Measurements from ENCODE around the gene RUFY2.

GRCh38 chr10:68334672-68335467 is 72.2 kb downstream of the RUFY2 start:
- TF ChIP-seq CTCF (IDR thresholded peaks at IDR 0.05; ENCODE audit: extremely low read depth in 1 of 2, insufficient read depth in 1 of 2, low read depth in 1 of 2, low read length in 2 of 2): no peak
- no peak for TF ChIP-seq POLR2AphosphoS5 (IDR thresholded peaks at IDR 0.05; ENCODE audit: insufficient read depth, low read depth, low read length)
- TF ChIP-seq MYC (IDR thresholded peaks at IDR 0.05; ENCODE audit: low read depth, low read length): no peak
- no peak for TF ChIP-seq MAX (IDR thresholded peaks at IDR 0.05; ENCODE audit: insufficient read depth, insufficient read length)
- TF ChIP-seq EZH2 (IDR thresholded peaks at IDR 0.05; ENCODE audit: borderline replicate concordance, low read depth, low read length, severe bottlenecking): no peak
- no peak for TF ChIP-seq POLR2A (IDR thresholded peaks at IDR 0.05; ENCODE audit: low read depth, low read length)
- no peak for TF ChIP-seq FOS (IDR thresholded peaks at IDR 0.05; ENCODE audit: borderline replicate concordance, insufficient read depth, low read length)
- no peak for TF ChIP-seq JUN (IDR thresholded peaks at IDR 0.05; ENCODE audit: borderline replicate concordance, insufficient read depth, insufficient read length, low read depth)

Measured in endothelial cell of umbilical vein (primary cell).